ENCODE measurements around the gene SEC23B. TPM values are rescaled to one million over a fixed set of nuclear protein-coding genes. Genes with fewer than 3 reads are reported as not detected.

SEC23B gene
- total and polyA plus RNA-seq, 2 of the 8 experiments (the other 6 are each of a cell fraction or from before 2014, with no cell fraction given), result 53.3 to 62.8 TPM

- no peaks in the 10 kb centered on the region for H3K79me2 ChIP-seq (ENCODE audit: control insufficient read depth in 1 of 2, insufficient read depth in 2 of 2, low read length in 2 of 2)
- H3K9me3 ChIP-seq (ENCODE audit: insufficient read depth in 2 of 2, low read depth in 1 of 2, low read length in 1 of 2), result no peaks in the 10 kb centered on the region
- H3K14ac ChIP-seq (ENCODE audit: insufficient read length), result no peak overlapping the region
- no peak overlapping the region for H2BK15ac ChIP-seq (ENCODE audit: low read length)
- no peak overlapping the region for H3K4me3 ChIP-seq (ENCODE audit: extremely low read depth in 1 of 4, insufficient read depth in 2 of 4, low read depth in 3 of 4, low read length in 4 of 4)
- H2BK120ac ChIP-seq (replicated peaks; ENCODE audit: low read depth, low read length), result no peak overlapping the region
- H2BK5ac ChIP-seq (ENCODE audit: low read depth, low read length), result no peak overlapping the region
- POLR2A ChIA-PET (ENCODE audit: partially characterized antibody), result no interaction called here
- H4K5ac ChIP-seq (ENCODE audit: insufficient read length, low read depth, low read length), result no peak overlapping the region
- no peak overlapping the region for H3K56ac ChIP-seq (replicated peaks; ENCODE audit: insufficient read length, low read depth, low read length)
- H3K27ac ChIP-seq (ENCODE audit: low read depth, low read length), result no peak overlapping the region
- H3K27me3 ChIP-seq (replicated peaks in 1 of 4; ENCODE audit: control insufficient read depth in 3 of 4, extremely low read depth in 1 of 4, insufficient read depth in 3 of 4, low read length in 3 of 4), result no peaks in the 10 kb centered on the region
- H3K23me2 ChIP-seq (ENCODE audit: low read depth, low read length), result no peaks in the 10 kb centered on the region
- CTCF ChIA-PET (ENCODE audit: partially characterized antibody), result no interaction called here
- H4K91ac ChIP-seq (replicated peaks; ENCODE audit: insufficient read length, low read length), result no peak overlapping the region
- H4K20me1 ChIP-seq (replicated peaks in 1 of 2; ENCODE audit: control insufficient read depth in 1 of 2, insufficient read depth in 2 of 2, low read length in 2 of 2), result no peaks in the 10 kb centered on the region
- H2AFZ ChIP-seq (ENCODE audit: low read length), result no peak overlapping the region
- DNase-seq (ENCODE audit: low read depth in 1 of 2, low spot score in 2 of 2) (no peak), FAIRE-seq (no peak)
- H2AK5ac ChIP-seq (ENCODE audit: low read depth, low read length), result no peak overlapping the region
- no peaks in the 10 kb centered on the region for H3K79me1 ChIP-seq (ENCODE audit: low read depth, low read length)
- H2BK12ac ChIP-seq (ENCODE audit: low read depth, low read length), result no peak overlapping the region
- H3K9ac ChIP-seq (replicated peaks in 1 of 4; ENCODE audit: extremely low read depth in 1 of 4, low read depth in 3 of 4, low read length in 3 of 4), result no peak overlapping the region
- no peak overlapping the region for H2BK20ac ChIP-seq (ENCODE audit: low read length)
- H4K8ac ChIP-seq (ENCODE audit: extremely low read depth, insufficient read depth, low read length), result no peak overlapping the region
- peaks cover 0 to 1% (median 0%) of the 10 kb centered on the region in 4 experiments; a peak in 2 of 7 replicates for H3K4me1 ChIP-seq (replicated peaks in 1 of 4; ENCODE audit: control insufficient read depth in 3 of 4, insufficient read depth in 4 of 4, low read length in 3 of 4)
- H3K4ac ChIP-seq (replicated peaks; ENCODE audit: insufficient read length, low read depth, low read length), result no peak overlapping the region
- H3K23ac ChIP-seq (ENCODE audit: insufficient read length), result no peak overlapping the region
- no peaks in the 10 kb centered on the region for H3K36me3 ChIP-seq (ENCODE audit: control insufficient read depth in 2 of 4, insufficient read depth in 4 of 4, low read length in 3 of 4)
- H3K4me2 ChIP-seq (ENCODE audit: insufficient read depth in 1 of 2, low read depth in 2 of 2, low read length in 2 of 2), result no peak overlapping the region
- no peak overlapping the region for H3K18ac ChIP-seq (ENCODE audit: extremely low read depth, low read length)
- TF ChIP-seq BACH1 (IDR thresholded peaks at IDR 0.05; ENCODE audit: low read length), result no peak
- no peak for TF ChIP-seq JUN (IDR thresholded peaks at IDR 0.05; ENCODE audit: low read depth, low read length)
- TF ChIP-seq POLR2AphosphoS5 (IDR thresholded peaks at IDR 0.05; ENCODE audit: low read depth, low read length), result no peak
- no peak for TF ChIP-seq RXRA (IDR thresholded peaks at IDR 0.05; ENCODE audit: insufficient read depth, low read depth, low read length)
- no peak for TF ChIP-seq SIX5 (IDR thresholded peaks at IDR 0.05; ENCODE audit: low read depth, low read length)
- no peak for TF ChIP-seq POLR2A (IDR thresholded peaks at IDR 0.05; ENCODE audit: control extremely low read depth in 1 of 2, low read depth in 2 of 2, low read length in 2 of 2)
- TF ChIP-seq CBX8 (IDR thresholded peaks at IDR 0.05; ENCODE audit: borderline replicate concordance, low read depth, low read length), result no peak
- no peak for TF ChIP-seq GABPA (IDR thresholded peaks at IDR 0.05; ENCODE audit: borderline replicate concordance, insufficient read depth, low read length)
- no peak for TF ChIP-seq SP1 (IDR thresholded peaks at IDR 0.05; ENCODE audit: low read depth, low read length)
- no peak for TF ChIP-seq TAF7 (optimal IDR thresholded peaks at IDR 0.05; ENCODE audit: borderline replicate concordance, low read depth, low read length)
- TF ChIP-seq KDM1A (IDR thresholded peaks at IDR 0.05; ENCODE audit: borderline replicate concordance, low read length), result no peak
- TF ChIP-seq SRF (IDR thresholded peaks at IDR 0.05; ENCODE audit: low read depth, low read length), result no peak
These were observed 102.0 kb downstream of the SEC23B start for GRCh38 chr20:18609741-18610140.

Measured in H1 (cell line).